GM19463 (cell line): ENCODE measurements around the gene ISLR2.
"Not testable (repeated sequence)": the region's sequence is repeated elsewhere in the genome, so short reads cannot be mapped to it uniquely, and the experiment has no call there.

ENCODE experiments used
- ATAC-seq: cut with Tn5 transposase; IDR thresholded peaks from one replicate; pipeline ENCODE4 v1.9.1; 2021; ENCODE audit warnings: mild to moderate bottlenecking, moderate library complexity; ENCODE audit not compliant: unreplicated experiment

ISLR2 gene

DNA sequence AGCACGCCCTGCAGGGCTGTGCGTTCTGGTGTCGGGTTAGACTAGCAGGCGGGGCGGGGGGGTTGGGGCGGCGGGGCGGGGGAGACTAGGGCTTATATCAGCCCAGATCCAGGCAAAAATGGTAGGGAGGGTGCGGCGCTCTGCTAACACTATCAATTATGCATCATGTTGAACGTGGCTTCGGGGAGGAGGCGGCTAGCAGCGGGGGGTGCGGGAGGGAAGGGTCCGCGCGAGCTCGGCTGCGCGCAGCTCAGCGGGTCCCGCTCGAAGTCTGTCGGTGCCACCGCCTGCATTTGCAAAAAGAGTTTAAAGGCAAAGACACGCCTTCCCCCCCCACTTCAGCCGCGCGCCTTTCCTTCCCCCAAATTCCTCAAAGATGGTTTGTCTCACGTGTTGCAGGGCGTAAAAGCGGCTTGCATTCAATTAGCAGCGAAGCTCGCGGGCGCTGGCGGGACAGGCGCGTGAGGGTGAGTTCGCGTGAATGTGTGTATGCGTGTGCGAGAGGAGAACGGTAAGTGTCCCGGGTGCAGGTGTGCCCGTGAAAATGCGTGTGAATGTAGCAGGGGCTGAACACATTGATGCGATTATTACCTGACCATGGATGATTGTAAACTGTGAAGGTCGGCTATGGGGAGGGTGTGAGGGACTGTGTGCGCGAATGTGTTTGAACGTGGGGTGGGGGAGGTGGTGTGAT lies at the start of gene ISLR2:
ISLR2 (plus strand) TSS at position 432 of the 694 bp plus-strand sequence. CDS start 2,169 bp downstream, outside the sequence.
- ATAC-seq, result no peak

DNA sequence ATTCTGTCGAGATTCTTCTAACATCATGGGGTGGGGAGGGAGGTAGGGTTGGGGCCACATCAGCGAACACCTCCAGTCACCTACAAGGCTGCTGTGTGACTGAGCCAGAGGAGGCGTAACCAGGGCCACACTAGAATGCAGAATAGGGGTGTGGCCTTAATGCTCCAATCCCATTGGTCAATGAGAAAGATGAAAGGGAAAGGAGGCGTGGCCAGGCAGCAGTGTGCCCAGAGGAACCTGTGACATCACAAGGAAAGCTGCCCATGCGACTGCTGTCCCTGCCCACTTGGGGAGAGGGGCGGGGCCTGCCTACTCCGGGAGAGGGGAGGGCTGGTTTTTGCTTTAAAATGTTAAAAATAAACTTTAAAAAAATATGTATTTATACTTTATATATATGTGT lies 47.9 kb upstream of the ISLR2 start, which contains the start of gene GOLGA6A:
GOLGA6A (minus strand) TSS at position 101 of the 400 bp plus-strand sequence; CDS start at position 60, 41 bp downstream.
- ATAC-seq, result not testable (repeated sequence)

DNA sequence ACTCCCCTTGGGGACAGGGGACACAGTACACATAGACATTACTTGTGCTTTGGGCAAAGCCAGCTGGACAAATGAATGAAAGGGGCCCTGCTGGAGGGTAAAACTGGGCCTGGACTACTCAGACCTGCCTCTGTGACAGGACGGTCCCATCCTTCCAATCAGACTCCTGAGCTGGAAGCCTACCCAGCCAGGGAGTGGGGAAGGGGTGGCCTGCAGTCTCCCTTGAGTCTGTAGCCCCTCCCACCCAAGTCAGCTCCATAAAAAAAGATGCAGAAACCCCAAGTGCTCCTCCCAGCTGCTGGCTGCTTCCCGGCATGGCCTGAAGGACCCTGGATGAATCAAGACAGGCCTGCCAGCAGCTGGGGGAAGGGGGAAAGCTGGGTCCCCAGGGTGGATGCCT lies 35.8 kb upstream of the ISLR2 start:
- ATAC-seq, result not testable (repeated sequence)

- not testable (repeated sequence) for ATAC-seq
Measured at GRCh38 chr15:74095610-74096009, 34.8 kb upstream of the ISLR2 start.

DNA sequence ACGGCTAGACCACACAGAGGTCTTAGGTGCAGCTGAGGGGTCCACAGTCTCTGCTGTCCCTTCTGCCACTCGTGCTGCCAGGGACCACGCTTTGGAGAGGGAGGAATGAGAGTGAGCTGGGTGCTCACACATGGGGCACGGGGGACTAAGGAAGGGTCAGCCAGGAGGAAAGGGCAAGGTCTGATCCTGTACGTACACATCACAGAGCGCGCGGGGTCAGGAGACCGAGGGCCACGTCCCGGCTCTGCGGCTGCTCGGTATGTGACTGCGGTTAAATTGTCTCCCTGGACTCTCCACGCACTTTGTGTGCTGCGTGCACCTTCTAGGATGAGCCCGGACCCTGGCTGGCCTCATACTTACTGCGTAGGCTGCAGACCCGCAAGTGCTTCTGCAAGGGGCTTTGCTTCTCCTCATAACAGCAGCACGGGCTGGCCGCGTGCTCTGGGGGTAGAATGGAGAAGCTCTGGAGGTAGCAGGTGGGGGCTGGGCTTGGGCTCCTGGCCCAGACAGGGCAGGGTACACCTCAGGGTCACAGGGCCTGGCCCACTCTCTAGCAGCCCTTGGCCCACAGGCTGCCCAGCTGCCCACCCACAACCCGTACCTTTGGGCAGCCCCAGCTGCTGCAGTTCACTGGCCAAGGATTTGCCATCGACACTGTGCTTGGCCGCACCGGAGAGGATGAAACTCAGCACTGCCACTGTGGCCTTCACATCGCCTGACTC lies 33.5 kb upstream of the ISLR2 start:
- not testable (repeated sequence) for ATAC-seq

GRCh38 chr15:74099963-74100733 lies 30.2 kb upstream of the ISLR2 start:
- peak; percentile 67 for ATAC-seq

DNA sequence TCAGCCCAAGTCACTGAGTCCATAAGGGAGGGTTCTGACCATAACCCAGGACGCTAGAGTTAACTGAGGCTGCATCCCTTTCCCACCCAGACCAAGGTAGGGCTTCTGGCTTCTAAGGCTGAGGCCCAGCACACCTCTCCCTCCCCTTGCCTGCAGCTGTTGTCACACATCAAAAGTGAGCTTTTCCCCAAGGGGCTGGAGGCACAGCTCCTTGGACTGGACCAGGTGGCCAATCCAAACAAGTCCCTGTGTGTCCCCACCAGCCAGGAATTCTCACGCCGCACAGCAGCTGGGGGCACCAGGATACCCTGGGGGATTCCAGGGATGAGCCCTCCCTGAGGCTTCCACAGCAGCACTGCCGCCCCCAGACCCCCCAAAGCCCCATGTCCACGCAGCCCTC lies 22.3 kb upstream of the ISLR2 start:
- ATAC-seq, result no peak

DNA sequence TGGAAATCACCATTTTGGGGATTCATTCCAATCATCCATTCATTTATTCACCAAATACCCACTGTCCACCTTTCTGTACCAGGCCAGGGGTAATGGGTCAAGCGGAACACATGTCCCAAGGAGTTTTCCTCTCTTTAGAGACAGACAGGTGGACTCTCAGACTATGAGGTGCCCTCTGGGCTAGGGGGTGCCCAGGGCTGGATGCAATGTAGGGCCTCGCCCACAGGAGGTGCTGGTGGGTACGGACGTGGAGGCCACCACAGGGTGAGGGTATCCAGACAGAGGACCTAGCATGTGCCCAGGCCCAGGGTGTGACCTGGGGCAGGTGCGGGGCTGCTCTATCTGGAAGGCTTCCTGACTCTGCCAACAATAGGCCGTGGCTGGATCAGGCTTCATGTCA lies 21.8 kb upstream of the ISLR2 start:
- ATAC-seq, result not testable (repeated sequence)

- ATAC-seq, result no peak
Measured at GRCh38 chr15:74109713-74110112, 20.7 kb upstream of the ISLR2 start.

GRCh38 chr15:74120426-74120825 lies 10.0 kb upstream of the ISLR2 start:
- ATAC-seq, result no peak

- ATAC-seq, result no peak
Measured at GRCh38 chr15:74121039-74121438, 9.3 kb upstream of the ISLR2 start.

DNA sequence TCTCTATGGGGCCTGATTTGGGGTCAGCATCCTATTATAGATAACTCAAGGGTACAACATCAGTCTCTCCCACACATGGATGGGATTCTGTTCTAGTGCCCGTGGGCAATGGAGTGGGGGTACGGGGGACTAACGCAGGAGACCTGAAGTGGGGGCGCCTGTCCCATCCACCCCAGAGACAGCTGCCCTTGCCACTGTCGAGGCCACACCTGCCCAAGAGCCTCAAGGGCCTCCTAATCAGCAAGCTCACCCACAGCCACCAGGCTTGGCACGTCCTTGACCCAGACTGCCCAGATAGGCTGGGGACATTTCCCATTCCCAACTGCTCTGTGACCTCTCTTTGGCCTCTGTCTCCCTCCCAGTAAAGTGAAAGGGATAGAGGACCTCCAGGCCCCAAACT lies 8.5 kb upstream of the ISLR2 start:
- no peak for ATAC-seq

DNA sequence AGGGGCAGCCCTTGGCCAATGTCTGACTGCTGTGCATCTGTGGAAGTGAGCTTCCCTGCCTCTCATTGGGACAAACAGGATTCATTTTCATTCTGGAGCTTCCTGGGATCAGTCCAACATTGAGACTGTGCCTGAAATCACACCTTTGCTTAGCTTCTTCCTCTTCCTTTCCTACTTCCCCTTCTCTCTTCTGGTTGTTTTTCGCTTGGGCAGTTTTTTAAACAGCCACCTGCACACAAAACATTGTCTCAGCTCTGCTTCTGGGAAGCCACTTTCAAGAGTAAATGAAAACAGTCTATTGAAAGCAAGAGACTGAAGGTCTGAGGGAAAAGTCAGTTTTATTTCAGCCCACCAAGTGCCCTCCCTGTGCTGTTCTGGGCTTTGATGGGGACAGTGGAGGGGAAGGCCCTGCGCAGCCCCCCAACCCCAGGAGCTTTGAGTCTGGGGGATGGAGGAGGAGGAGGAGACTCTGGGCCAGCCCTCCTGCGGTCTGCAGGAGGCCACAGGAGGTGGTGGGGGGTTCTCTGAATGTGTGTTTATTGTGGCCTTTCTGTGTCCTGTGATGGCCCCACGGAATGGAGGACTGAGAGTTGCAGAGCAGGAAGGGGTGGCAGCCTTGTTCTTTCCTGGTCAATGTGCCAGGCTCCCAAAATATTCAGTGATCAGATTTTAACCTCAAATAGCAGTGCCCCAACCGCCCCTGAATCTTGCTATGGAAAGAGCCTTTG lies 7.8 kb upstream of the ISLR2 start:
- ATAC-seq, result no peak

DNA sequence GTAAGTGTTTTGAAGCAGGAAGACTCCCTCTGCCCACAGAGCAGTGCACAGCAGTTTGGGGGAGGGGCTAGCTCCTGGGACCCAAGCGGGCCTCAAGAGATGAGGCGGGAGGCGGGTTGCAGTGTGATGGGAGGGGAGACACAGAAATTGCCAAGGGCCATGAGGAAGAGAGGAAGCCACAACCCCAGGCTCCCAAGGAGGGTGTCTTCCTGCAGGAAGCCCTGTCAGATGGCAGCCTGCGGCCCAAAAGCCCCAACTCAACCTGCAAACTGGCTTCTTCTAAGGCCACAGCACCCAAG lies 7.3 kb upstream of the ISLR2 start:
- ATAC-seq, result no peak

DNA sequence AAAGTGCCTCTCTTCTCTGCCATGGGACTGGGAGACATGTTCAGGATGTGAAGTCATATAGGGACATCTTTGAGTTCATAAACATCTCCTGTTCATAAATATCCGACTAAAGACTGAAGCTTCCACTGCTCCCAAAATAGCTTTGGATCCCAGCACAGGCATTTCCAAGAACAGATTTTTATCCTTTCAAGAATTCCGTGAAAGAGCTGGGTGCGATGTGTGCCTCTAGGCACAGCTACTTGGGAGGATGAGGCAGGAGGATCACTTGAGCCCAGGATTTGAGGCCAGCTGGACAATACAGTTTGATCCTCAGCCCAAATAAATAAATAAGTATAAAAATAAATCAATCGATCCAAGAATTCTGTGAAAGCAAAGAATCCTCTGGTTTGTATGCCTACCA lies 6.7 kb upstream of the ISLR2 start:
- no peak for ATAC-seq

GRCh38 chr15:74124196-74124595 lies 6.2 kb upstream of the ISLR2 start:
- ATAC-seq, result no peak

DNA sequence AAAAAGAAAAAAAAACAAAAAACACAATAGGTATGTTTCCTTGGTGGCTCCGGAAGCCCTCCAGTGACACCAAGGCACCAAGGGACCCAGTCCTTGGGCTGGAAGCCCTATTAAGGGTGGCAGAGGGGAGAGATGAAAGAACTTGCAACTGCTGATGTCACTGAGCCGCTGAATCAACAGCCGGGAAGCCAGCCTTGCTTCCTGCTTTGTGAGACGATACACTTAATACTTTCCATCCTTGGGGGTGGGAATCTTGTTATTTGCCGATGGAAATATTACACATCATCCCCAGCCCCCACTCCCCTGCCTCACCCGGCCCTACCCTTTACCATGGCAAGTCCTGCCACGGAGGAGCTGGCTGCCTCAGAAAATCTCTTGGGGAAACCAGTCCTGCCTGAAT lies 5.6 kb upstream of the ISLR2 start:
- ATAC-seq, result no peak

DNA sequence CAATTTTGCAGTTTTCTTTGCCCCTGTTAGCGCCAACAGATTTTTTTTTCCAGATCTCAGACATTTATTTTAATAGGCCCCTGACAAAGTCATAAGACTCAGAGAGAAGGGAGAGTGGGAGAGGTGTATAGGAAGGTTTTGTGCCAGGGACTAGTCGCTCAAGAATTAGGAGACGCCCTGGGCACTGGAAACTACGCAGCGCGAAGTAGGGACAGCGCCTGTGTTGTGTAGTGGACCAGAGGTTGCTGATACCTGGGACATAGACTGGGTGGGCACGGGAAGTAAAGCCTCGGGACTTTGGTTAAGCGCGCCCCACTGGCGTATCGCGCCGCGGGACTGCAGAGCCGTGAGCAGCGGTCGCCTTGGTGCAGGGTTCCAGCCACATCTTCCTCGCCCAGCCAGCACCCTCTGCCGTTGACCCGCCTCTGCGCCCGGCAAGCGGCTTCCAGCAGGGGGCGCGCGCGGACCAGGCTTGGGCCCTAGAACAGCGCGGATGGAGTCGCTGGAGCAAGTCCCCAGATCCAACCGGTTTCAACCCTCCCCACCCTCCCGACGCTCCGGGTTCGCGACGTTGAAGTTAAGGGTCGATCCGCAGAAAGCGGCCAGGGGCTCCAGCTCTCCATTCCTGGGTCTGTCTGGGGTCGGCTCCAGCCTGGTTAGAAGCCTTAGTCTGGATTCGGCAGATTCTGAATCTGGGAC lies 3.0 kb upstream of the ISLR2 start:
- no peak for ATAC-seq

DNA sequence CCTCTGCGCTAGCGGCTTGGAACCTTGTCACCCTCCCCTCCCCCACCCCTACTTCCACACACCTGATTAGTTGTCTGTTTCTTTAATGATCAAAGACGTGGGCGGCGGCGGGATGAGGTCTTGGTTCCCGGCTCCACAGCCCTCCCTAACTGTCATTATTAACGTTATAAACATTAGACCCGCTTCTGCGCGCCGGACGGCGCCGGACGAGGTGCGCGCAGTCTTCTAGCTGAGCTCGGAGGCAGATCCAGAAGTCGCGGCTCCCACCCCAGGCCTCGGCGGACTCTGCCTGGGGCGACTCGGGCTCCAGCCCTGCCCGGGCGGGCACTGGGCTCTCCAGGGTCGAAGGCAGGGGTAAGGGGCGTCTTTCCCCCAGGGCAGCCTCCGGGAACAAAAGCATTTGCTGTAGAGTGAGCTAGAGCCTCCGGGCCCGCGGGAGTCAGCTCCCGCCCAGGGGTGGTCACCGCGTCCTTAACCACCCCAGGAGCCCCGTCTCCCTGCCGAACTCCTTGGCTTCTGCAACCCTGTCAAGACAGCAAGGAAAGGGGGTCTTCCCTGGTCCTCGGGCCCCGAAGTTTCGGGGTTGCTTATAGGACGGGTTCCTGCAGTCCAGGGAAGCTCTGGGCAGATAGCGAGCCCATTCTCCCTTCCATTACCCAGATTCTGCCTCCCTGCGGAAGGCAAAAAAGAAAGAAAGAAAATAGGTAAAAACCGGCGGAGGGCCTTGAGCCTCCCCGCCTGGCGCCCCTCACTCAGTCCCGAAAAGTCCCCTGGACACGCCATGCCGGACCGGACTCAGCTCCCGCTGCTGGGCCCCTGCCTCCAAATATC lies 2.2 kb upstream of the ISLR2 start:
- no peak for ATAC-seq
